Endothelial cell of umbilical vein (primary cell): Measurements from ENCODE around the gene DLX3. TPM values are rescaled to one million over a fixed set of nuclear protein-coding genes. Genes with fewer than 3 reads are reported as not detected.

Source experiments
- BruUV-seq: library from RNA; stranded (reverse); fragments of 400-500 nt; replicated peaks from 2 replicates; lab custom pipeline; 2021; lab: Mats Ljungman, UMichigan
- CTCF ChIA-PET: fragments of 300-600, 350-600 bp; sonication (Branson Sonifier 250); formaldehyde crosslinking; loops from one replicate; lab custom pipeline; 2021; ENCODE audit warnings: antibody characterized with exemption, inconsistent platforms; lab: Charles Lee
- POLR2A ChIA-PET: fragments of 300-600, 350-600 bp; sonication (Branson Sonifier 250); formaldehyde crosslinking; loops from one replicate; lab custom pipeline; 2021; ENCODE audit warnings: antibody characterized with exemption, inconsistent platforms; lab: Charles Lee
- DNase-seq: peaks from one replicate; pipeline ENCODE4 v3.0.0-alpha.2; 2011; ENCODE audit warnings: low read depth, low spot score
- FAIRE-seq: peaks from 2 replicates; lab custom pipeline; 2011; peaks lifted over from hg19 to GRCh38; lab: Jason Lieb, UNC
- H2AFZ ChIP-seq: 2 replicates; pipeline ENCODE4 v1.6.0; 2012; ENCODE audit warnings: low read depth, low read length, control low read depth, inconsistent platforms
- H3K27ac ChIP-seq: 2 replicates; pipeline ENCODE4 v1.5.1; 2011; ENCODE audit warnings: low read depth, mild to moderate bottlenecking, control low read depth, low read length, moderate library complexity; ENCODE audit not compliant: insufficient read depth
- H3K27me3 ChIP-seq, 2 experiments: 2 replicates each; pipeline versions ENCODE4 v1.6.0 to v1.6.1; 2011; ENCODE audit warnings: low read length in 2 of 2, mixed read lengths in 1 of 2; ENCODE audit not compliant: control insufficient read depth in 2 of 2, insufficient read depth in 2 of 2
- H3K36me3 ChIP-seq, 2 experiments: 2 replicates in 1 of 2; 3 replicates in 1 of 2; pipeline ENCODE4 v1.5.1; 2011; ENCODE audit warnings: low read length in 2 of 2, mild to moderate bottlenecking in 1 of 2, moderate library complexity in 1 of 2; ENCODE audit not compliant: control insufficient read depth in 2 of 2, insufficient read depth in 2 of 2; ENCODE audit errors: extremely low read depth in 1 of 2
- H3K4me1 ChIP-seq: 3 replicates; pipeline ENCODE4 v1.5.1; 2011; ENCODE audit warnings: mild to moderate bottlenecking, low read length; ENCODE audit not compliant: control insufficient read depth, insufficient read depth; ENCODE audit errors: extremely low read depth
- H3K4me2 ChIP-seq: 2 replicates; pipeline ENCODE4 v1.6.1; 2011; ENCODE audit warnings: low read length, control low read depth, mixed read lengths; ENCODE audit not compliant: insufficient read depth
- H3K4me3 ChIP-seq, 3 experiments: fragments of 200-600 bp in 1 of 3; sonication (generic), shearing (Covaris generic) in 1 of 3; replicated peaks in 1 of 3; 2 replicates each; pipeline ENCODE4 v1.5.1; 2011 to 2016; ENCODE audit warnings: control low read depth in 3 of 3, low read length in 3 of 3, mild to moderate bottlenecking in 2 of 3, inconsistent platforms in 1 of 3, low read depth in 1 of 3, moderate library complexity in 1 of 3; ENCODE audit not compliant: insufficient read depth in 1 of 3
- H3K79me2 ChIP-seq: 2 replicates; pipeline ENCODE4 v1.6.0; 2012; ENCODE audit warnings: low read length, inconsistent platforms; ENCODE audit not compliant: control insufficient read depth, insufficient read depth
- H3K9ac ChIP-seq: replicated peaks from 2 replicates; pipeline ENCODE3; 2011; ENCODE audit warnings: low read length, control low read depth; ENCODE audit not compliant: insufficient read depth; ENCODE audit errors: extremely low read depth
- H3K9me1 ChIP-seq: replicated peaks from 3 replicates; pipeline ENCODE4 v1.6.0; 2011; ENCODE audit warnings: mild to moderate bottlenecking, low read length; ENCODE audit not compliant: control insufficient read depth, insufficient read depth; ENCODE audit errors: extremely low read depth
- H3K9me3 ChIP-seq: replicated peaks from 2 replicates; pipeline ENCODE4 v1.5.1; 2012; ENCODE audit warnings: low read length, inconsistent platforms; ENCODE audit not compliant: control insufficient read depth, insufficient read depth
- H4K20me1 ChIP-seq: replicated peaks from 2 replicates; pipeline ENCODE3; 2011; ENCODE audit warnings: mild to moderate bottlenecking, low read length; ENCODE audit not compliant: control insufficient read depth, insufficient read depth; ENCODE audit errors: extremely low read depth
- EZH2 ChIP-seq: IDR thresholded peaks from 2 replicates; pipeline ENCODE4 v1.6.1; 2012; ENCODE audit warnings: borderline replicate concordance, low read depth, mild to moderate bottlenecking, moderate library complexity, low read length, inconsistent platforms; ENCODE audit not compliant: severe bottlenecking
- FOS ChIP-seq: IDR thresholded peaks from 2 replicates; pipeline ENCODE4 v1.6.1; 2011; ENCODE audit warnings: mild to moderate bottlenecking, low read length, moderate library complexity, borderline replicate concordance; ENCODE audit not compliant: insufficient read depth
- GATA2 ChIP-seq: IDR thresholded peaks from 2 replicates; pipeline ENCODE4 v1.7.0; 2011; ENCODE audit warnings: low read depth, mild to moderate bottlenecking, moderate library complexity, mixed read lengths, low read length; ENCODE audit not compliant: insufficient read length, insufficient read depth
- JUN ChIP-seq: IDR thresholded peaks from 2 replicates; pipeline ENCODE4 v1.6.1; 2011; ENCODE audit warnings: borderline replicate concordance, low read depth; ENCODE audit not compliant: insufficient read length, insufficient read depth
- MAX ChIP-seq: IDR thresholded peaks from 2 replicates; pipeline ENCODE4 v1.6.1; 2011; ENCODE audit not compliant: insufficient read depth, insufficient read length
- MYC ChIP-seq: IDR thresholded peaks from one replicate; pipeline ENCODE4 v1.6.1; 2011; ENCODE audit warnings: mild to moderate bottlenecking, low read depth, low read length
- POLR2A ChIP-seq: IDR thresholded peaks from 2 replicates; pipeline ENCODE4 v1.6.1; 2012; ENCODE audit warnings: low read depth, mild to moderate bottlenecking, control low read depth, low read length
- POLR2AphosphoS5 ChIP-seq: IDR thresholded peaks from 2 replicates; pipeline ENCODE4 v1.6.1; 2012; ENCODE audit warnings: low read depth, mild to moderate bottlenecking, control low read depth, low read length, moderate library complexity; ENCODE audit not compliant: insufficient read depth
- dilution Hi-C: fragments of 300-500 bp; cut with MboI; formaldehyde crosslinking; loops from one replicate; pipeline ENCODE4 v1.15.0; 2019; ENCODE audit warnings: low sequenced_read_pairs; ENCODE audit not compliant: extremely low pct_ligation_motif_present
- intact Hi-C: fragments of 100-400 bp; cut with micrococcal nuclease; formaldehyde crosslinking; loops from one replicate; pipeline ENCODE4 v1.10.0; 2022
- polyA plus RNA-seq, 4 experiments: library from polyadenylated mRNA; depleted of rRNA in 3 of 4; stranded (reverse) in 3 of 4; unstranded in 1 of 4; fragments of >200 nt; gene quantifications; 2 replicates each; pipeline versions ENCODE4 v1.2.1 to v1.2.3, GENCODE V29; 2011 to 2012; ENCODE audit warnings: missing spikeins in 1 of 4
- total RNA-seq: library from RNA; stranded (reverse); gene quantifications from 2 replicates; pipeline ENCODE4 v1.2.3, GENCODE V29; 2021
- TF ChIP-seq, protein P1 (sequence below), 2 donors: IDR thresholded peaks; 1 replicate in 1 of 2; 2 replicates in 1 of 2; pipeline ENCODE4 v1.5.1; 2011; ENCODE audit warnings: low read length in 2 of 2, mild to moderate bottlenecking in 2 of 2, moderate library complexity in 2 of 2, control low read depth in 1 of 2, inconsistent platforms in 1 of 2, low read depth in 1 of 2; ENCODE audit not compliant: insufficient read depth in 1 of 2; ENCODE audit errors: extremely low read depth in 1 of 2

The DLX3 gene
- total and polyA plus RNA-seq, 2 donors (not counting 3 experiments of a cell fraction or from before 2014, with no cell fraction given) = not detected

DNA sequence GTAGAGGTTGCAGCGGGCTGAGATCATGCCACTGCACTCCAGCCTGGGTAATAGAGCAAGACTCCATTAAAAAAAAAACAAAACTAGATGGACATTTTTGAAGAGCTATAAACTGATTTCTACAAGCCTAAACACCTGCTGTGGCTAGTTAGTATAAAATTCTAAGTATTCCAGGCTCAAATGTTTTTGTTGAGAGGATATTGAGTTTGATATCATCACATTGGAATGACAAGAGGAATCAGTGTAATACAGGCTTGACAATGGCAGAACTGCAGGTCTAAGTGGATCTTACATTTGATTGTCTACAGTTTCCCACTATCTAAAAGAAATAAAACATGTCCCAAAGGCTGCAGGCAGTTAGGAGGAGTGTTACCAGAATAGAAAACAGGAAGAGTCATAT, 23.9 kb upstream of the DLX3 start:
- DNase-seq = no peak
- Histone ChIP-seq H3K79me2 (no peaks in the 10 kb centered on the region), H3K4me3 (no peak overlapping the region), H3K9me1 (no peaks in the 10 kb centered on the region), H2AFZ (no peak overlapping the region), H3K27me3 (peaks cover 6 to 8% of the 10 kb centered on the region in 2 experiments), H3K9me3 (no peaks in the 10 kb centered on the region), H3K9ac (no peak overlapping the region), H3K27ac (no peak overlapping the region), H3K4me2 (no peak overlapping the region), H3K4me1 (no peaks in the 10 kb centered on the region), H3K36me3 (no peaks in the 10 kb centered on the region), H4K20me1 (no peaks in the 10 kb centered on the region)
- intact Hi-C loops (no loop called here), dilution Hi-C loops (no loop called here)
- ChIA-PET POLR2A (no interaction called here), CTCF (interaction anchor here (1.0 kb wide), 1 partner anchor 75 kb away, joined by 5 read pairs; no protein-coding TSS in a partner anchor)
- no peak for TF ChIP-seq POLR2AphosphoS5
- TF ChIP-seq FOS = no peak
- TF ChIP-seq GATA2 = no peak
- TF ChIP-seq, protein P1, sequence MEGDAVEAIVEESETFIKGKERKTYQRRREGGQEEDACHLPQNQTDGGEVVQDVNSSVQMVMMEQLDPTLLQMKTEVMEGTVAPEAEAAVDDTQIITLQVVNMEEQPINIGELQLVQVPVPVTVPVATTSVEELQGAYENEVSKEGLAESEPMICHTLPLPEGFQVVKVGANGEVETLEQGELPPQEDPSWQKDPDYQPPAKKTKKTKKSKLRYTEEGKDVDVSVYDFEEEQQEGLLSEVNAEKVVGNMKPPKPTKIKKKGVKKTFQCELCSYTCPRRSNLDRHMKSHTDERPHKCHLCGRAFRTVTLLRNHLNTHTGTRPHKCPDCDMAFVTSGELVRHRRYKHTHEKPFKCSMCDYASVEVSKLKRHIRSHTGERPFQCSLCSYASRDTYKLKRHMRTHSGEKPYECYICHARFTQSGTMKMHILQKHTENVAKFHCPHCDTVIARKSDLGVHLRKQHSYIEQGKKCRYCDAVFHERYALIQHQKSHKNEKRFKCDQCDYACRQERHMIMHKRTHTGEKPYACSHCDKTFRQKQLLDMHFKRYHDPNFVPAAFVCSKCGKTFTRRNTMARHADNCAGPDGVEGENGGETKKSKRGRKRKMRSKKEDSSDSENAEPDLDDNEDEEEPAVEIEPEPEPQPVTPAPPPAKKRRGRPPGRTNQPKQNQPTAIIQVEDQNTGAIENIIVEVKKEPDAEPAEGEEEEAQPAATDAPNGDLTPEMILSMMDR (IDR thresholded peaks at IDR 0.05; ENCODE audit: extremely low read depth in 1 of 2, insufficient read depth in 1 of 2, low read depth in 1 of 2, low read length in 2 of 2) = no peak
- no peak for TF ChIP-seq JUN
- no peak for TF ChIP-seq MYC
- no peak for TF ChIP-seq POLR2A
- no peak for TF ChIP-seq EZH2
- no peak for TF ChIP-seq MAX
- BruUV-seq = no TSS peak
- FAIRE-seq = no peak
